Measurements from ENCODE around the gene SAMD3.
"Not testable (repeated sequence)": the region's sequence is repeated elsewhere in the genome, so short reads cannot be mapped to it uniquely, and the experiment has no call there.

Gene SAMD3

DNA sequence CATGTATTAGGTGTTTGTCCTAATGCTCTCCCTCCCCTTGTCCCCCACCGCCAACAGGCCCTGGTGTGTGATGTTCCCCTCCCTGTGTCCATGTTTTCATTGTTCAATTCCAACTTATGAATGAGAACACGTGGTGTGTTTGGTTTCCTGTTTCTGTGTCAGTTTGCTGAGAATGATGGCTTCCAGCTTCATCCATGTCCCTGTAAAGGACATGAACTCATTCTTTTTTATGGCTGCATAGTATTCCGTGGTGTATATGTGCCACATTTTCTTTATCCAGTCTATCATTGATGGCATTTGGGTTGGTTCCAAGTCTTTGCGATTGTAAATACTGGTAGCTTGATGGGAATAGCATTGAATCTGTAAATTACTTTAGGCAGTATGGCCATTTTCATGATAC lies 52.6 kb downstream of the SAMD3 start:
- not testable (repeated sequence) for DNase-seq

- DNase-seq = no peak
Measured at GRCh38 chr6:130167655-130168054, 55.1 kb downstream of the SAMD3 start.

DNA sequence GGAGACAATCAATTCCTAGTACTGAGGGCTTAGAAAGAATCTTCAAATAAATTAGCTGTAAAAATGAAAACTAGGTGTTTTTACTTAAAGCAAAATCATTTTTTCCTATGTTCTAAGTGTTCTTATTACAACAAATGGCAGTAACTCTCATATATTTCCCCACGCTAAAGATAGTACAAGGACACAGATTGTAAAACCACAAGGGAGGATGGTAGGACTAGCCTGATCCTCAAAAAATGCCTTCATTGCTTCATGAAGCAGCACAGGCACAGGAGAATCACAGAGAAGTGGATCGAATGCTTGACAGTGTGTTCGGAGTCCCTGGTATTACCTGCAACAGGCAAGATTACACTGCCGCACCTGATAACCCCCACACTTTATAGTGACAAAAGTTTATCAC lies 58.5 kb downstream of the SAMD3 start:
- no peak for DNase-seq

DNA sequence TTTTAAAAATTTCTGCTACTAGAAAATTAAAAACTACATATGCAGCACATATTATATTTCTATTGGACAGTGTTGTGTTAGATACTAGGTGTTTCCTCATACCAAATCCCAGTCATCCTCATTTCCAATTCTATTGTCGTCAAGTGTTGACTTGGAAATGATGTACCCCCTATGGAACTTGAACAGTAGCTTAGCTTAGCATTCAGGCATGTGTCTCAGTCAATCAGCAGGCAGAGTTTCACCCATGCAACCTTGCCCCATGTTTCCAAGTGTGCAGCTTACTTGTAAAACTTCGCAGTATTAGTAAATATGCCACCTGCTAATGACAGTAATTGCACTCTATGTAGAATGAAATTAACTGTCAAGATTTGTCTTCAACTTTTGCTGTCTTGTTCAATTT lies 59.5 kb downstream of the SAMD3 start:
- DNase-seq = no peak

DNA sequence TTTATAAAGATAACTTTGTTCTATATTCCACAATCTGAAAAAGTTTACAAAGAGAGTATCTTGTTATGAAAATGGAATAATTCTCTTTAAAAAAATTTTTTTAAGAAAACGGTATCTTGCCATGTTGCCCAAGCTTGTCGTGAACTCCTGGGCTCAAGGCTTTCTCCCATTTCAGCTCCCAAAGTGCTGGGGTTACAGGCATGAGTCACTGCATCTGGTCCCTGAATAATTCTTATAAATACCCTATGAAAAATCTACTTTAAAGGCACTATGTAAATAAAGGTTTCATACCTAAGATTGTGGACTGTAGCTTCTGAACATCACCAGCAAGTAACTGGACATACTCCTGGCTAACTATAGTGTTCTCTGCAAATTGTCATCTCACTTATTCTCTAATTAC lies 60.3 kb downstream of the SAMD3 start:
- DNase-seq = no peak

GRCh38 chr6:130161683-130162404 lies 60.9 kb downstream of the SAMD3 start:
- no peak for DNase-seq

GRCh38 chr6:130159956-130160355 lies 62.8 kb downstream of the SAMD3 start:
- DNase-seq = no peak

DNA sequence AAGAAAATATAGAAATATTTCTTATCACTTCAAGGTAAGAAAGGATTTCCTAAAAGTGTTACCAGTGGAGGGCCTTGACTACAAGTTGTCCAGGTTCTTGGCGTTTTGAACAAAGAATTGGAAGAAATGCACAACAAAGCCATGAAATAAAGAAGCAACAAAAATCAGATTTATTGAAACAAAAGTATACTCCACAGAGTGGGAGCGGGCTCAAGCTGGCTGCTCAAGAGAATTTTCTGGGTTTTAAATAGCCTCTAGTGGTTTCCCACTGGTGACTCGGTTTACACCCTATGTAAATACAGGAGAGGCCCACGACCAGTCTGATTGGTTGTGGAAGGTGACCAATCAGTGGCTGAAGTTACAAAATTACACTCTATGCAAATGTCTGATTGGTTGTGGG lies 64.2 kb downstream of the SAMD3 start:
- DNase-seq = no peak

- no peak for DNase-seq
Measured at GRCh38 chr6:130158056-130158455, 64.7 kb downstream of the SAMD3 start.

- DNase-seq = no peak
Measured at GRCh38 chr6:130156908-130157307, 65.8 kb downstream of the SAMD3 start.

DNA sequence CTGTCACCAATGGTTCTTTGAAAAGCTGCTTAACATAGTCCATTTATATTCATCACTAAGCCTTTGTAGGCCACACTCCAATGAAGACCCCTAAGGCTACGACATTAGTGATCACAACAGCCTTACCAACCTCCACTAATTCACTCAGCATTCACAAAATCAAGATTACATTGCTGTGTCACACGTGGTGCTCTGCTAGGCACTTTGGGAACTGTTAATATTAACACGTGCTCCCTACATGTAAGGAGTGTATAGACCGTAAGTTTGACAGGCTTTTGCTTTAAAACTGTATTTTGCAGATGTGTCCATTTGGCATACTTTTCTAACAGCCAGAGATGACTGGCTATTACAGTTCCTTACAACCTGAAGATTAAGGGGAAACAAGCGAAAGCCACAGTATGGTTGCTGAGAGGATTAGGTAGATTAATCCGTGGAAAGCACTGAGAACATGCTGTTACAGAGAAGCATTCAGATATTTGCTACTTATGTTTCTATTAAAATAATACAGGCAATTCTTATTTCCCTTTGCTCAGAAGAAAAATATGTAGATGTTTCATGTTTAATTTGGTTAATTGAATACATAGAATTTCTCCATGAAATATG lies 69.7 kb downstream of the SAMD3 start:
- DNase-seq = no peak

- DNase-seq = no peak
Measured at GRCh38 chr6:130150906-130151305, 71.8 kb downstream of the SAMD3 start.

DNA sequence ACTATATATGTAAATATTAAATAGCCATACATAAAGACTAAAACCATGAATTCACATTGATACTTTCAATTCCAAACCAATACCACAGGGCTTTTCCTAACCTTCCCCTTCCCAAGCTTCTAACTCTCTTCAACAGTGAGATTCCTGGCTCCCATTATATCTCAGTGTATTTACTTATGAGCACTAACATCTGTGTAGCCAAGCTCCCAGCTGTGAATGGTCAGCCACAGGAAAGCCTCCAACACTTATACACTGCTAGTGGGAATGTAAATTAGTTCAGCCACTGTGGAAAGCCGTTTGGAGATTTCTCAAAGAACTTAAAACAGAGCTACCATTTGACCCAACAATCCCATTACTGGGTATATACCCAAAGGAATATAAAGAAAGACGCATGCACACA lies 73.7 kb downstream of the SAMD3 start:
- DNase-seq = not testable (repeated sequence)

DNA sequence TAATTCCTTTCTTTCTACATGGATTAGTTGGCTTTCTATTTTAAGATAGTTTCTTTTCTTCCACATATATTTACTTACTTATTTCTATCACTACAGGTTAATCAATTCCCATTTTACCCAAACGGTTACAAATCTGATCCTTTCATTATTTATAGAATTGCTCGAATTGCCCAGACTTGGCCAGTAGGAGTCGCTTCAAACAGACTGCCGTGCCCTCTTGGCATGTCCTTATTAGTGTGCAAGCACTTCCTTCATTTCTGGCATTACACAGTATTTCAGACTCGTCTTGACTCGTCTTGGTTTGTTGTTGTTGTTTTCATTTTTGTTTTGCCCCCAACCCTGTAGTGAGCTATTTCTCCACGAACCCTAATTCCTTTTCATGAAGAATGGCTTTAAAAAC lies 74.6 kb downstream of the SAMD3 start:
- no peak for DNase-seq

- DNase-seq = no peak
Measured at GRCh38 chr6:130147111-130147510, 75.6 kb downstream of the SAMD3 start.

- DNase-seq = no peak
Measured at GRCh38 chr6:130143709-130144108, 79.0 kb downstream of the SAMD3 start.

DNA sequence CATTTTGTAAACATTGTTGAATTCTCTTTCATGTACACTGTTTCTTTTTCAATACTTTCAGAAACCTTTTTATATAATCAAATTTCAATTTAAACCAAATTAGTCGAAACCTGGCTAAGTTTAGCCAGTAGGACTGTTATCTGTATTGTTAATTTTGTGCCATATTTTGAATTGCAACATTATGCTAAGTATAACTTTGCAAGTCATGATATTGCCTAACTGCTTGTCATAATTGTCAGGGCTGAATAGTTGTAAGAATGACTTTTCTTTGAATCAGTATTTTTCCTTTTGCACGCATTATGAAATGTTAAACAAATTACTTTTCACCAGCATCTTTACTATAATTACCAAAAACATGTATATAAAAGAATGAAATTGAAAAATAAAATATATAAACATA lies 82.7 kb downstream of the SAMD3 start:
- no peak for DNase-seq

DNA sequence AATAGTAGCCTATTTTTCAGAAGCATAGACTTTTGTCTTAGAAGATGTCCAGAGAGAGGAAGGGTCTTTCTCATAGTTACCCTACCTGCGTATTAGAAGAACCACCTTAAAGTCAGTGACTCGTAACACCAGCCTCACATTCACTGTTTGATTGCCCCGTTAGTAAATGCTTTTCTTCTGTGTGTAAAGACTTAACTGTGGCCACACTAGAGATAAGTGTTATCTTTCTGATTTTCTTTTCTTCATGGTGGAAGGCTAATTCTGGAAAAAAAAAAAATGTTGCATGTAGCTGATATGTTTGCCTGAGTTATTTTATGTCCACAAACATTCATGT lies 83.9 kb downstream of the SAMD3 start:
- no peak for DNase-seq

DNA sequence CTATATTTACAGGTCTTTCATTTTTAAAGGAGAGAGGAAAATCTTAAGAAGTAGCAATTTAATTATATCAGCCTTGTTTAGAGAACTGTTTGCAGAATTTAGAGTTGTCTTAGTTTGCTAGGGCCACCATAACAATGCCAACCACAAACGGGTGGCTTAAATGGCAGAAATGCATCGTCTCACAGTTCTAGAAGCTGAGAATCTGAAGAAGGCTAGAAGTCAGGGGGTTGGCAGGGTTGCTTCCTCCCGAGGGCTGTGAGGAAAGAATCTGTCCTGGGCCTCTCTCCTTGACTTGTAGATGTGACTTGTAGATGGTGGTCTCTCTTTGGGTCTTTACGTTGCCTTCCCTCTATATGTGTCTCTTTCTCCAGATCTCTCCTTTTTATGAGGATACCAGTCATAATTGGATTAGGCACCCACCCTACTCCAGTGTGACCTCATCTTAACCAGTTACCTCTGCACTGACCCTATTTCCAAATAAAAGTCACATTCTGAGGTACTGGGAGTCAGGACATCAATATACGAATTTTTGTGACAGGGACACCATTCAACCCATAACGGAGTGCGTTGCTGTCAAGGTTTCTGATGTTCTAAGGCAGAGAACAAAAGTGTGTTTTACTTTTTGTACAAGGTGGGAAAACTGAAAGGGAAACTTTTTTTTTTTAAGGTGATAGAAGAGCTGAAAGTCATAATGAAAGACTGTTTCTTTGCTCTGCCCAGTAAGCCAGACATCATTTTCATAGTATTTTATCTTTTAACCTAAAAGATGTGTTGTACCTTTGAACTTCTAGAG lies 84.4 kb downstream of the SAMD3 start:
- DNase-seq = no peak

DNA sequence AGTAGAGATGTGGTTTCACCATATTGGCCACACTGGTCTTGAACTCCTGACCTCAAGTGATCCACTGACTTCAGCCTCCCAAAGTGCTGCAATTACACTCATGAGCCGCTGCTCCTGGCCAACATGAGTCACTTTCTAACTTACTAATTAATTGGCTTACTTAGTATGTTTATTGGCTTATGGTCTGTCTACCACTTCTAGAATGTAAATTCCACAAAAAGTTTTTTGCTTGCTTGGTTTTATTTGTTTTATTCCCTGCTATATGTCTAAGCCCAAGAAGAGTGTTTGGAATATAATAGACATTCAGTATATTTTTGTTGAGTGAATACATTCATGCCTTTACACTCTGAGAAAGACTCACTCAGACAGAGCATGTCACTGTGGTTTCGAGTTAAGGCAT lies 86.0 kb downstream of the SAMD3 start:
- DNase-seq = no peak

- DNase-seq = no peak
Measured at GRCh38 chr6:130134582-130134981, 88.2 kb downstream of the SAMD3 start.

GRCh38 chr6:130132286-130132701 lies 90.5 kb downstream of the SAMD3 start:
- no peak for DNase-seq

- DNase-seq = no peak
Measured at GRCh38 chr6:130129762-130130246, 92.9 kb downstream of the SAMD3 start.

GRCh38 chr6:130128326-130128725 lies 94.4 kb downstream of the SAMD3 start:
- DNase-seq = no peak
